Activated CD4-positive, alpha-beta T cell treated with anti-CD3 and anti-CD28 coated beads, Interleukin-2, amount 10 ng/mL, durations not matched to agents 24 days and 14 days (primary cell): Measurements from ENCODE around the gene NKAIN2. TPM values are rescaled to one million over a fixed set of nuclear protein-coding genes. Genes with fewer than 3 reads are reported as not detected.
"Not testable (repeated sequence)": the region's sequence is repeated elsewhere in the genome, so short reads cannot be mapped to it uniquely, and the experiment has no call there.

Source experiments
- DNase-seq: peaks from one replicate; pipeline ENCODE4 v3.0.0; 2022
- H3K27ac Mint-ChIP-seq: one replicate; pipeline ENCODE4 v1.8.0; 2022; ENCODE audit warnings: mild to moderate bottlenecking, mixed read lengths
- H3K27me3 Mint-ChIP-seq: one replicate; pipeline ENCODE4 v1.8.0; 2022; ENCODE audit warnings: mixed read lengths
- H3K36me3 Mint-ChIP-seq: one replicate; pipeline ENCODE4 v1.8.0; 2022; ENCODE audit warnings: low read depth, mild to moderate bottlenecking, mixed read lengths
- H3K4me1 Mint-ChIP-seq: one replicate; pipeline ENCODE4 v1.8.0; 2021; ENCODE audit warnings: mixed read lengths
- H3K4me3 Mint-ChIP-seq: one replicate; pipeline ENCODE4 v1.8.0; 2022; ENCODE audit warnings: mild to moderate bottlenecking, moderate library complexity, mixed read lengths
- H3K9me3 Mint-ChIP-seq: one replicate; pipeline ENCODE4 v1.8.0; 2021; ENCODE audit warnings: mixed read lengths
- intact Hi-C: fragments of 100-400 bp; cut with micrococcal nuclease; formaldehyde crosslinking; loops from one replicate; pipeline ENCODE4 v1.15.1; 2023
- total RNA-seq: library from RNA; stranded (reverse); gene quantifications from 2 replicates; pipeline ENCODE4 v1.2.3, GENCODE V29; 2022

NKAIN2 gene
- total RNA-seq, 1 donor from 2014 or later, result not detected

GRCh38 chr6:124330197-124330596, 526.5 kb downstream of the NKAIN2 start:
- H3K4me3 Mint-ChIP-seq, result no peak overlapping the region
- no peaks in the 10 kb centered on the region for H3K36me3 Mint-ChIP-seq
- H3K27ac Mint-ChIP-seq, result no peak overlapping the region
- H3K4me1 Mint-ChIP-seq, result no peaks in the 10 kb centered on the region
- H3K9me3 Mint-ChIP-seq, result no peaks in the 10 kb centered on the region
- H3K27me3 Mint-ChIP-seq, result no peaks in the 10 kb centered on the region
- no peak for DNase-seq
- intact Hi-C loops, result no loop called here

- no peaks in the 10 kb centered on the region for H3K27me3 Mint-ChIP-seq
- intact Hi-C loops, result no loop called here
- DNase-seq, result no peak
- H3K4me3 Mint-ChIP-seq, result no peak overlapping the region
- H3K36me3 Mint-ChIP-seq, result no peaks in the 10 kb centered on the region
- no peaks in the 10 kb centered on the region for H3K4me1 Mint-ChIP-seq
- H3K27ac Mint-ChIP-seq, result no peak overlapping the region
- H3K9me3 Mint-ChIP-seq, result no peaks in the 10 kb centered on the region
Observed at GRCh38 chr6:124334359-124334758, 530.7 kb downstream of the NKAIN2 start.

GRCh38 chr6:124339610-124340334, 536.1 kb downstream of the NKAIN2 start:
- Mint-ChIP-seq H3K4me1 (no peaks in the 10 kb centered on the region), H3K27me3 (no peaks in the 10 kb centered on the region), H3K36me3 (no peaks in the 10 kb centered on the region), H3K4me3 (no peak overlapping the region), H3K9me3 (no peaks in the 10 kb centered on the region), H3K27ac (no peak overlapping the region)
- no peak for DNase-seq
- intact Hi-C loops, result no loop called here

- H3K4me3 Mint-ChIP-seq, H3K4me1 Mint-ChIP-seq, H3K9me3 Mint-ChIP-seq, H3K27ac Mint-ChIP-seq, intact Hi-C loops, H3K36me3 Mint-ChIP-seq, H3K27me3 Mint-ChIP-seq, DNase-seq: not testable (repeated sequence)
Observed at GRCh38 chr6:124348339-124348738, 544.7 kb downstream of the NKAIN2 start.

- no peaks in the 10 kb centered on the region for H3K9me3 Mint-ChIP-seq
- no peak overlapping the region for H3K27ac Mint-ChIP-seq
- no peak overlapping the region for H3K4me3 Mint-ChIP-seq
- intact Hi-C loops, result no loop called here
- H3K27me3 Mint-ChIP-seq, result no peaks in the 10 kb centered on the region
- no peak for DNase-seq
- no peaks in the 10 kb centered on the region for H3K36me3 Mint-ChIP-seq
- no peaks in the 10 kb centered on the region for H3K4me1 Mint-ChIP-seq
Observed at GRCh38 chr6:124355146-124355545, 551.5 kb downstream of the NKAIN2 start.

GRCh38 chr6:124356276-124356810, 552.7 kb downstream of the NKAIN2 start:
- Mint-ChIP-seq H3K27ac (no peak overlapping the region), H3K4me1 (no peaks in the 10 kb centered on the region), H3K4me3 (no peak overlapping the region), H3K27me3 (no peaks in the 10 kb centered on the region), H3K9me3 (no peaks in the 10 kb centered on the region), H3K36me3 (no peaks in the 10 kb centered on the region)
- intact Hi-C loops, result no loop called here
- no peak for DNase-seq

- Mint-ChIP-seq H3K9me3 (no peaks in the 10 kb centered on the region), H3K36me3 (no peaks in the 10 kb centered on the region), H3K27ac (no peak overlapping the region), H3K4me3 (no peak overlapping the region), H3K27me3 (no peaks in the 10 kb centered on the region), H3K4me1 (no peaks in the 10 kb centered on the region)
- intact Hi-C loops, result no loop called here
- DNase-seq, result no peak
Observed at GRCh38 chr6:124356811-124357210, 553.1 kb downstream of the NKAIN2 start.

- no peaks in the 10 kb centered on the region for H3K27me3 Mint-ChIP-seq
- H3K27ac Mint-ChIP-seq, result no peak overlapping the region
- DNase-seq, result no peak
- intact Hi-C loops, result no loop called here
- no peaks in the 10 kb centered on the region for H3K9me3 Mint-ChIP-seq
- H3K4me1 Mint-ChIP-seq, result no peaks in the 10 kb centered on the region
- no peaks in the 10 kb centered on the region for H3K36me3 Mint-ChIP-seq
- H3K4me3 Mint-ChIP-seq, result no peak overlapping the region
Observed at GRCh38 chr6:124368131-124368530, 564.5 kb downstream of the NKAIN2 start.

- Mint-ChIP-seq H3K27me3 (no peaks in the 10 kb centered on the region), H3K36me3 (no peaks in the 10 kb centered on the region), H3K9me3 (no peaks in the 10 kb centered on the region), H3K27ac (no peak overlapping the region), H3K4me3 (no peak overlapping the region), H3K4me1 (no peaks in the 10 kb centered on the region)
- DNase-seq, result no peak
- intact Hi-C loops, result no loop called here
Observed at GRCh38 chr6:124371974-124372475, 568.4 kb downstream of the NKAIN2 start.

- H3K36me3 Mint-ChIP-seq, result no peaks in the 10 kb centered on the region
- H3K4me3 Mint-ChIP-seq, result no peak overlapping the region
- H3K9me3 Mint-ChIP-seq, result no peaks in the 10 kb centered on the region
- no peaks in the 10 kb centered on the region for H3K27me3 Mint-ChIP-seq
- no peak overlapping the region for H3K27ac Mint-ChIP-seq
- intact Hi-C loops, result no loop called here
- DNase-seq, result no peak
- H3K4me1 Mint-ChIP-seq, result no peaks in the 10 kb centered on the region
Observed at GRCh38 chr6:124373386-124373785, 569.7 kb downstream of the NKAIN2 start.

- Mint-ChIP-seq H3K27ac (no peak overlapping the region), H3K9me3 (no peaks in the 10 kb centered on the region), H3K27me3 (no peaks in the 10 kb centered on the region), H3K4me1 (no peaks in the 10 kb centered on the region), H3K4me3 (no peak overlapping the region), H3K36me3 (no peaks in the 10 kb centered on the region)
- no peak for DNase-seq
- intact Hi-C loops, result no loop called here
Observed at GRCh38 chr6:124389127-124389526, 585.5 kb downstream of the NKAIN2 start.

- Mint-ChIP-seq H3K4me3 (no peak overlapping the region), H3K27me3 (no peaks in the 10 kb centered on the region), H3K36me3 (no peaks in the 10 kb centered on the region), H3K4me1 (no peaks in the 10 kb centered on the region), H3K9me3 (no peaks in the 10 kb centered on the region), H3K27ac (no peak overlapping the region)
- intact Hi-C loops, result no loop called here
- DNase-seq, result no peak
Observed at GRCh38 chr6:124393536-124393935, 589.9 kb downstream of the NKAIN2 start.

- no peaks in the 10 kb centered on the region for H3K4me1 Mint-ChIP-seq
- H3K4me3 Mint-ChIP-seq, result no peak overlapping the region
- intact Hi-C loops, result no loop called here
- H3K27ac Mint-ChIP-seq, result no peak overlapping the region
- no peak for DNase-seq
- H3K36me3 Mint-ChIP-seq, result no peaks in the 10 kb centered on the region
- H3K27me3 Mint-ChIP-seq, result no peaks in the 10 kb centered on the region
- no peaks in the 10 kb centered on the region for H3K9me3 Mint-ChIP-seq
Observed at GRCh38 chr6:124396361-124396760, 592.7 kb downstream of the NKAIN2 start.

GRCh38 chr6:124400261-124400999, 596.8 kb downstream of the NKAIN2 start:
- H3K9me3 Mint-ChIP-seq, result no peaks in the 10 kb centered on the region
- intact Hi-C loops, result no loop called here
- DNase-seq, result no peak
- H3K36me3 Mint-ChIP-seq, result no peaks in the 10 kb centered on the region
- no peaks in the 10 kb centered on the region for H3K4me1 Mint-ChIP-seq
- no peak overlapping the region for H3K27ac Mint-ChIP-seq
- no peaks in the 10 kb centered on the region for H3K27me3 Mint-ChIP-seq
- no peak overlapping the region for H3K4me3 Mint-ChIP-seq
